ENCODE data around the gene RNF10.
A peak's percentile ranks its signal among the peaks of the same experiment; 100 is the strongest.
"Not testable (repeated sequence)": the region's sequence is repeated elsewhere in the genome, so short reads cannot be mapped to it uniquely, and the experiment has no call there.

The RNF10 gene

GRCh38 chr12:120534203-120534702 is at the start of gene RNF10:
Gene RNF10, plus strand, starts transcription at chr12:120534356. Its CDS starts 456 bp downstream, at chr12:120534812.
- DNase-seq (ENCODE audit: low read depth): peak; percentile 80

- no peak for DNase-seq (ENCODE audit: low read depth)
Measured at GRCh38 chr12:120485961-120486881, 47.9 kb upstream of the RNF10 start.

- not testable (repeated sequence) for DNase-seq (ENCODE audit: low read depth)
Measured at GRCh38 chr12:120487552-120487951, 46.6 kb upstream of the RNF10 start.

GRCh38 chr12:120488057-120488640 is 46.0 kb upstream of the RNF10 start:
- no peak for DNase-seq (ENCODE audit: low read depth)

- no peak for DNase-seq (ENCODE audit: low read depth)
Measured at GRCh38 chr12:120489018-120489417, 45.1 kb upstream of the RNF10 start.

GRCh38 chr12:120490325-120490724 is 43.8 kb upstream of the RNF10 start:
- DNase-seq (ENCODE audit: low read depth): no peak

GRCh38 chr12:120490833-120491512 is 43.2 kb upstream of the RNF10 start:
- no peak for DNase-seq (ENCODE audit: low read depth)

GRCh38 chr12:120495186-120495730 is 38.9 kb upstream of the RNF10 start:
- DNase-seq (ENCODE audit: low read depth): no peak

- DNase-seq (ENCODE audit: low read depth): peak; percentile 93
Measured at GRCh38 chr12:120495731-120496412, 38.3 kb upstream of the RNF10 start, which contains the start of gene DYNLL1. Gene DYNLL1, plus strand, starts transcription at chr12:120496113. Its CDS starts 309 bp downstream, at chr12:120496422.

- DNase-seq (ENCODE audit: low read depth): no peak
Measured at GRCh38 chr12:120496413-120497340, 37.5 kb upstream of the RNF10 start.

GRCh38 chr12:120497524-120498150 is 36.5 kb upstream of the RNF10 start:
- no peak for DNase-seq (ENCODE audit: low read depth)

GRCh38 chr12:120498870-120499515 is 35.2 kb upstream of the RNF10 start:
- DNase-seq (ENCODE audit: low read depth): no peak

- DNase-seq (ENCODE audit: low read depth): no peak
Measured at GRCh38 chr12:120500581-120500980, 33.6 kb upstream of the RNF10 start.

- DNase-seq (ENCODE audit: low read depth): no peak
Measured at GRCh38 chr12:120504587-120504986, 29.6 kb upstream of the RNF10 start.

- no peak for DNase-seq (ENCODE audit: low read depth)
Measured at GRCh38 chr12:120508537-120508936, 25.6 kb upstream of the RNF10 start.

GRCh38 chr12:120514002-120514401 is 20.2 kb upstream of the RNF10 start:
- no peak for DNase-seq (ENCODE audit: low read depth)

GRCh38 chr12:120515496-120515895 is 18.7 kb upstream of the RNF10 start:
- no peak for DNase-seq (ENCODE audit: low read depth)

- not testable (repeated sequence) for DNase-seq (ENCODE audit: low read depth)
Measured at GRCh38 chr12:120519324-120519723, 14.8 kb upstream of the RNF10 start.

- DNase-seq (ENCODE audit: low read depth): no peak
Measured at GRCh38 chr12:120522568-120522967, 11.6 kb upstream of the RNF10 start.

Data from fibroblast of the conjunctiva (primary cell).